K562 (cell line): ENCODE measurements around the gene KCTD19. TPM values are rescaled to one million over a fixed set of nuclear protein-coding genes. Genes with fewer than 3 reads are reported as not detected.

ENCODE experiments used
- FOS ChIP-seq: IDR thresholded peaks from 3 replicates; pipeline ENCODE4 v1.6.1; 2011; ENCODE audit not compliant: insufficient read length; ENCODE audit errors: extremely low read depth
- FOXA1 ChIP-seq: fragments of 450-650 bp; IDR thresholded peaks from 2 replicates; pipeline ENCODE4 v1.6.1; 2016; ENCODE audit warnings: mild to moderate bottlenecking, borderline replicate concordance
- HDAC8 ChIP-seq: fragments of 450-650 bp; IDR thresholded peaks from 2 replicates; pipeline ENCODE4 v1.6.1; 2016; ENCODE audit warnings: mild to moderate bottlenecking, missing genetic modification characterization, moderate library complexity, missing compliant biosample characterization
- HNRNPK ChIP-seq: fragments of 200-400 bp; formaldehyde crosslinking; IDR thresholded peaks from one replicate; pipeline ENCODE4 v1.6.1; 2018; ENCODE audit warnings: mild to moderate bottlenecking, low read depth, low read length; ENCODE audit not compliant: poor library complexity, severe bottlenecking
- HNRNPL ChIP-seq: fragments of 200-400 bp; formaldehyde crosslinking; IDR thresholded peaks from 2 replicates; pipeline ENCODE4 v1.6.1; 2017; ENCODE audit warnings: low read depth, mild to moderate bottlenecking, low read length
- NFRKB ChIP-seq: fragments of 450-650 bp; IDR thresholded peaks from 2 replicates; pipeline ENCODE4 v1.6.1; 2016; ENCODE audit warnings: low read depth
- PTTG1 ChIP-seq: fragments of 450-650 bp; IDR thresholded peaks from 2 replicates; pipeline ENCODE4 v1.6.1; 2016; ENCODE audit warnings: low read depth, mild to moderate bottlenecking, missing genetic modification characterization, missing compliant biosample characterization
- SAFB2 ChIP-seq: fragments of 200-400 bp; formaldehyde crosslinking; IDR thresholded peaks from 2 replicates; pipeline ENCODE4 v1.6.1; 2018; ENCODE audit warnings: borderline replicate concordance, low read length, low read depth, moderate library complexity; ENCODE audit not compliant: severe bottlenecking
- SLC30A9 ChIP-seq: fragments of 250-450 bp; sonication (Bioruptor Pico); IDR thresholded peaks from 2 replicates; pipeline ENCODE4 v1.8.0; 2022; ENCODE audit warnings: mild to moderate bottlenecking, moderate library complexity
- SMARCA4 ChIP-seq: fragments of 450-650 bp; IDR thresholded peaks from 2 replicates; pipeline ENCODE4 v1.6.1; 2016
- SMARCA5 ChIP-seq: fragments of 450-650 bp; IDR thresholded peaks from 2 replicates; pipeline ENCODE4 v1.6.1; 2016
- SREBF1 ChIP-seq: fragments of 150-350 bp; IDR thresholded peaks from 2 replicates; pipeline ENCODE4 v1.6.1; 2014; ENCODE audit warnings: antibody characterized with exemption, low read depth, low read length, borderline replicate concordance
- SRSF1 ChIP-seq: fragments of 200-400 bp; formaldehyde crosslinking; IDR thresholded peaks from 2 replicates; pipeline ENCODE4 v1.6.1; 2017; ENCODE audit warnings: mild to moderate bottlenecking, low read depth, low read length, moderate library complexity
- ZNF174 ChIP-seq: fragments of 250-450 bp; sonication (Bioruptor Pico); IDR thresholded peaks from 2 replicates; pipeline ENCODE4 v1.4.0; 2020; ENCODE audit warnings: mild to moderate bottlenecking
- ZNF263 ChIP-seq: sonication (generic); formaldehyde crosslinking; IDR thresholded peaks from 2 replicates; pipeline ENCODE4 v1.8.0; 2022; ENCODE audit warnings: mild to moderate bottlenecking, missing genetic modification reagents, borderline replicate concordance
- polyA plus RNA-seq, 8 experiments: library from polyadenylated mRNA; depleted of rRNA in 4 of 8; stranded (reverse) in 5 of 8; unstranded in 3 of 8; fragments of >200 nt; fragmentation: Nextera tagmentation in 2 of 8; fragmentation: Illumina TruSeq in 1 of 8; extraction: Ambion mirVana in 2 of 8; extraction: Trizol in 1 of 8; gene quantifications; 2 replicates each; pipeline versions ENCODE4 v1.2.1 to v1.2.3, GENCODE V29; 2011 to 2014; ENCODE audit warnings: inconsistent platforms in 1 of 8, missing spikeins in 1 of 8
- total RNA-seq, 7 experiments: library from RNA; depleted of rRNA in 6 of 7; stranded (reverse); fragments of >200 nt in 6 of 7; fragmentation: Illumina TruSeq in 2 of 7; extraction: Trizol in 2 of 7; gene quantifications; 2 replicates each; pipeline versions ENCODE4 v1.2.1 to v1.2.3, GENCODE V29; 2011 to 2021; ENCODE audit warnings: low replicate concordance in 1 of 7
- TF ChIP-seq, protein P1 (sequence below): sonication (generic); formaldehyde crosslinking; IDR thresholded peaks from 2 replicates; pipeline ENCODE4 v1.8.1; 2023; ENCODE audit warnings: mild to moderate bottlenecking, missing genetic modification reagents
- TF ChIP-seq, protein P2 (sequence below): sonication (generic); formaldehyde crosslinking; IDR thresholded peaks from 2 replicates; pipeline ENCODE4 v1.8.1; 2022; ENCODE audit warnings: missing genetic modification reagents
- TF ChIP-seq, protein P3 (sequence below): fragments of 200-400 bp; formaldehyde crosslinking; IDR thresholded peaks from 2 replicates; pipeline ENCODE4 v1.6.1; 2017; ENCODE audit warnings: mild to moderate bottlenecking, low read depth, low read length, moderate library complexity
- TF ChIP-seq, protein P4 (sequence below): IDR thresholded peaks from 2 replicates; pipeline ENCODE4 v1.6.1; 2011; ENCODE audit not compliant: insufficient read length; ENCODE audit errors: extremely low read depth
- TF ChIP-seq, protein P5 (sequence below): fragments of 250-450 bp; sonication (Bioruptor Pico); IDR thresholded peaks from 2 replicates; pipeline ENCODE4 v1.5.0; 2021
- TF ChIP-seq, protein P6 (sequence below): fragments of 250-450 bp; sonication (Bioruptor Pico); IDR thresholded peaks from 2 replicates; pipeline ENCODE4 v1.8.0; 2021; ENCODE audit warnings: borderline replicate concordance, mild to moderate bottlenecking, moderate library complexity; ENCODE audit not compliant: poor library complexity, severe bottlenecking

The KCTD19 gene
- total and polyA plus RNA-seq, 9 of the 15 experiments (the other 6 are each of a cell fraction or from before 2014, with no cell fraction given) = 0.03 to 0.91 (median 0.22) TPM; not detected in 2

DNA sequence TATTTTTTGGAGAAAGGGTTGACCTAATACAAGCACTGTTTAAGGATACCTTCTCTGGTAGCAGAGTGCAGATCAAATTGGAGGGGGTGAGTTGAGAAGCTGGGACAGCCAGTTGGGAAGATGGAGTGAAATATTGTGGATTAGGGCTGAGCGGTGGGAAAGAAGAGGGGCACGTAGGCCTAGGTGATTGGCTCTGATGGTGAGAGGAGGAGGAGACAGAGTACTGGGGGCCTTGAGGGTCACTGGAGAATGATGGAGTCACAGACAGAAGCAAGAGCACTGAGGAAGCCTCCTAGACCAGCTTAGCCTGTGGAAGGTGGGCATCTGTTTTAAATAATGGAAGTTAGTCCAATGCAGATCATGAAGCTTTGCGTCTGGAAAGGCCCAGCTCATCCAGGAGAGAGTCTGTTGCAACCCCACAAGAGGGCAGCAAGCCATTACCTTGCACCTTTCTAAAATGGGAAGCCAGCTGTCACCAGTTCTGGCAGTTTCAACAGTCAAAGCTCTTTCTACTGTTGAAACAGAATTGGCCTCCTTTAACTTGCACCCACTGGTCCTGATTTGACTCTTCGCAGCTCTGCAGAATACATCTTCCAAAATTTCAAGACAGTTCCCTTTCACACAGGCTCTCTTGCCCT is 66.0 kb downstream of the KCTD19 start (continued):
- TF ChIP-seq, protein P1, sequence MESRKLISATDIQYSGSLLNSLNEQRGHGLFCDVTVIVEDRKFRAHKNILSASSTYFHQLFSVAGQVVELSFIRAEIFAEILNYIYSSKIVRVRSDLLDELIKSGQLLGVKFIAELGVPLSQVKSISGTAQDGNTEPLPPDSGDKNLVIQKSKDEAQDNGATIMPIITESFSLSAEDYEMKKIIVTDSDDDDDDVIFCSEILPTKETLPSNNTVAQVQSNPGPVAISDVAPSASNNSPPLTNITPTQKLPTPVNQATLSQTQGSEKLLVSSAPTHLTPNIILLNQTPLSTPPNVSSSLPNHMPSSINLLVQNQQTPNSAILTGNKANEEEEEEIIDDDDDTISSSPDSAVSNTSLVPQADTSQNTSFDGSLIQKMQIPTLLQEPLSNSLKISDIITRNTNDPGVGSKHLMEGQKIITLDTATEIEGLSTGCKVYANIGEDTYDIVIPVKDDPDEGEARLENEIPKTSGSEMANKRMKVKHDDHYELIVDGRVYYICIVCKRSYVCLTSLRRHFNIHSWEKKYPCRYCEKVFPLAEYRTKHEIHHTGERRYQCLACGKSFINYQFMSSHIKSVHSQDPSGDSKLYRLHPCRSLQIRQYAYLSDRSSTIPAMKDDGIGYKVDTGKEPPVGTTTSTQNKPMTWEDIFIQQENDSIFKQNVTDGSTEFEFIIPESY (CRISPR knock-in tag) = no peak
- TF ChIP-seq SRSF1 = no peak
- TF ChIP-seq HNRNPK = no peak
- TF ChIP-seq HNRNPL = no peak
- TF ChIP-seq ZNF174 (CRISPR knock-in tag) = no peak
- no peak for TF ChIP-seq PTTG1 (tag)
- no peak for TF ChIP-seq ZNF263 (CRISPR knock-in tag)
- TF ChIP-seq, protein P2, sequence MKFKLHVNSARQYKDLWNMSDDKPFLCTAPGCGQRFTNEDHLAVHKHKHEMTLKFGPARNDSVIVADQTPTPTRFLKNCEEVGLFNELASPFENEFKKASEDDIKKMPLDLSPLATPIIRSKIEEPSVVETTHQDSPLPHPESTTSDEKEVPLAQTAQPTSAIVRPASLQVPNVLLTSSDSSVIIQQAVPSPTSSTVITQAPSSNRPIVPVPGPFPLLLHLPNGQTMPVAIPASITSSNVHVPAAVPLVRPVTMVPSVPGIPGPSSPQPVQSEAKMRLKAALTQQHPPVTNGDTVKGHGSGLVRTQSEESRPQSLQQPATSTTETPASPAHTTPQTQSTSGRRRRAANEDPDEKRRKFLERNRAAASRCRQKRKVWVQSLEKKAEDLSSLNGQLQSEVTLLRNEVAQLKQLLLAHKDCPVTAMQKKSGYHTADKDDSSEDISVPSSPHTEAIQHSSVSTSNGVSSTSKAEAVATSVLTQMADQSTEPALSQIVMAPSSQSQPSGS = no peak
- TF ChIP-seq, protein P3, sequence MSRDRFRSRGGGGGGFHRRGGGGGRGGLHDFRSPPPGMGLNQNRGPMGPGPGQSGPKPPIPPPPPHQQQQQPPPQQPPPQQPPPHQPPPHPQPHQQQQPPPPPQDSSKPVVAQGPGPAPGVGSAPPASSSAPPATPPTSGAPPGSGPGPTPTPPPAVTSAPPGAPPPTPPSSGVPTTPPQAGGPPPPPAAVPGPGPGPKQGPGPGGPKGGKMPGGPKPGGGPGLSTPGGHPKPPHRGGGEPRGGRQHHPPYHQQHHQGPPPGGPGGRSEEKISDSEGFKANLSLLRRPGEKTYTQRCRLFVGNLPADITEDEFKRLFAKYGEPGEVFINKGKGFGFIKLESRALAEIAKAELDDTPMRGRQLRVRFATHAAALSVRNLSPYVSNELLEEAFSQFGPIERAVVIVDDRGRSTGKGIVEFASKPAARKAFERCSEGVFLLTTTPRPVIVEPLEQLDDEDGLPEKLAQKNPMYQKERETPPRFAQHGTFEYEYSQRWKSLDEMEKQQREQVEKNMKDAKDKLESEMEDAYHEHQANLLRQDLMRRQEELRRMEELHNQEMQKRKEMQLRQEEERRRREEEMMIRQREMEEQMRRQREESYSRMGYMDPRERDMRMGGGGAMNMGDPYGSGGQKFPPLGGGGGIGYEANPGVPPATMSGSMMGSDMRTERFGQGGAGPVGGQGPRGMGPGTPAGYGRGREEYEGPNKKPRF = no peak
- TF ChIP-seq, protein P4, sequence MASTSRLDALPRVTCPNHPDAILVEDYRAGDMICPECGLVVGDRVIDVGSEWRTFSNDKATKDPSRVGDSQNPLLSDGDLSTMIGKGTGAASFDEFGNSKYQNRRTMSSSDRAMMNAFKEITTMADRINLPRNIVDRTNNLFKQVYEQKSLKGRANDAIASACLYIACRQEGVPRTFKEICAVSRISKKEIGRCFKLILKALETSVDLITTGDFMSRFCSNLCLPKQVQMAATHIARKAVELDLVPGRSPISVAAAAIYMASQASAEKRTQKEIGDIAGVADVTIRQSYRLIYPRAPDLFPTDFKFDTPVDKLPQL = no peak
- no peak for TF ChIP-seq FOXA1
- TF ChIP-seq SLC30A9 (CRISPR knock-in tag) = no peak
- TF ChIP-seq, protein P5, sequence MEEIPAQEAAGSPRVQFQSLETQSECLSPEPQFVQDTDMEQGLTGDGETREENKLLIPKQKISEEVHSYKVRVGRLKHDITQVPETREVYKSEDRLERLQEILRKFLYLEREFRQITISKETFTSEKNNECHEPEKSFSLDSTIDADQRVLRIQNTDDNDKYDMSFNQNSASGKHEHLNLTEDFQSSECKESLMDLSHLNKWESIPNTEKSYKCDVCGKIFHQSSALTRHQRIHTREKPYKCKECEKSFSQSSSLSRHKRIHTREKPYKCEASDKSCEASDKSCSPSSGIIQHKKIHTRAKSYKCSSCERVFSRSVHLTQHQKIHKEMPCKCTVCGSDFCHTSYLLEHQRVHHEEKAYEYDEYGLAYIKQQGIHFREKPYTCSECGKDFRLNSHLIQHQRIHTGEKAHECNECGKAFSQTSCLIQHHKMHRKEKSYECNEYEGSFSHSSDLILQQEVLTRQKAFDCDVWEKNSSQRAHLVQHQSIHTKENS (CRISPR knock-in tag) = no peak
- TF ChIP-seq NFRKB = no peak
- TF ChIP-seq, protein P6, sequence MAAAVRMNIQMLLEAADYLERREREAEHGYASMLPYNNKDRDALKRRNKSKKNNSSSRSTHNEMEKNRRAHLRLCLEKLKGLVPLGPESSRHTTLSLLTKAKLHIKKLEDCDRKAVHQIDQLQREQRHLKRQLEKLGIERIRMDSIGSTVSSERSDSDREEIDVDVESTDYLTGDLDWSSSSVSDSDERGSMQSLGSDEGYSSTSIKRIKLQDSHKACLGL = no peak
- no peak for TF ChIP-seq SAFB2
- no peak for TF ChIP-seq FOS
- TF ChIP-seq HDAC8 (tag) = no peak
- no peak; the same call in 1 of the 2 replicates for TF ChIP-seq SMARCA4
- no peak for TF ChIP-seq SMARCA5
- no peak for TF ChIP-seq SREBF1
